Measurements from ENCODE around the gene EXPH5. TPM values are rescaled to one million over a fixed set of nuclear protein-coding genes. Genes with fewer than 3 reads are reported as not detected.

EXPH5 gene
- total RNA-seq, 2 donors from 2014 or later: 2.3 to 2.9 TPM

DNA sequence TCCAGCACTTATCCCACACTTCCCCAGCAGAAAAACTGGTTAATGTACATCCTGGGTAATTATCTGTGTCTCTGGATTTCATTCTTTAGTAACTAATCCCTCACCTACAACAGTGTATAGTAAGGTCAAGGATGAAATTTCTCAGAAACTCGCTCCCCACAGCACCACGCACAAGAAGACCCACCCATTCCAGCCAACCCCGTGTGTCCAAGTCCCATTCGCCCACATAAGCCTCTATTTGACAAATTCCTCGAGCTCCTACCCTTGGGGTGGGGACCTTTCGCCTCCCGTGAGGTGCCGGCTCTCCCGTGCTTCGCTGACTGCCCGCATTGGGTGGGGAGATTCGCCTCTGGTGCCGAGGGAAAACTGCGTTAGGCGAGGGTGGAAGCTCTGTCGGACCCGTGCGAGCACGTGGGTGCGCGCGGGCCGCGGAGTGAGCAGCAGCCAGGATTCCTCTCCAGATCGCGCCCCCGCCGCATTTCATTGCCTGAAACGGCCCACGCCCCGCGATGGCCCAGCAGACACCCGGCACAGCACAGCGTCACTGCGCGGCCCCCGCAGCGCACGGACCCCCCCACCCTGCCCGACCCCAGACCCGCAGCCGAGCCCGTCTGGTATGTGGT lies 866 bp downstream of the EXPH5 start:
- peaks cover 5% of the 10 kb centered on the region for H3K4me1 ChIP-seq
- ATAC-seq (peak; percentile 7), DNase-seq (peak; percentile 18 to 56 (median 36))
- H3K9me3 ChIP-seq: no peaks in the 10 kb centered on the region
- TF ChIP-seq CTCF (IDR thresholded peaks at IDR 0.05) (no peak), POLR2A (IDR thresholded peaks at IDR 0.05) (no peak)
- 1 to 2% methylated on average over 24 to 40 of the region's 43 CpGs for WGBS, 2 donors
- H3K27ac ChIP-seq: peak overlapping the region; percentile 87 to 95 (median 92)
- intact Hi-C loops (cut with DNase I): no loop called here
- H3K27me3 ChIP-seq: no peaks in the 10 kb centered on the region
- H3K36me3 ChIP-seq (replicated peaks in 1 of 2; ENCODE audit: insufficient read depth in 1 of 2, low read depth in 2 of 2): no peaks in the 10 kb centered on the region
- peak overlapping the region; percentile 76 to 94 for H3K4me3 ChIP-seq

DNA sequence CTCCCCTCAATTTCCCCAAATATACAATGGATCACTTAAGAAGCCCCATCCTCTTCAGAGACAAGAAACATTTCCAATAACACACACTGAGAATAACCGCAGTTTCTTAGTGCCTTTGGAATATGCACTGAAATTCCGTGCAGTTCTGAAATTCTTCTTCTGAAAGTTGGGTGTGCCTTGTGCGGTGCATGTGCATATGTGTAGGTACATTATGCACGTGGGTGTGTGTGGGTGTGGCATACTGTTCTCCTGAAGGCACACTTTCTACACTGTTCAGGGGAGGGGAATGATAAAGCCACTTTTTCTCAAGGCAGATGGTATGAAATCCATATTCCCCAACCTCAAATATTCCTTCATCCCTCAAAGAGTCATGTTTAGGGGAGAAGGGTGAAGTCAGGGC lies 1.7 kb downstream of the EXPH5 start:
- no peak for TF ChIP-seq POLR2A (IDR thresholded peaks at IDR 0.05)
- TF ChIP-seq CTCF (IDR thresholded peaks at IDR 0.05): no peak
- Histone ChIP-seq H3K36me3 (replicated peaks in 1 of 2; ENCODE audit: insufficient read depth in 1 of 2, low read depth in 2 of 2) (no peaks in the 10 kb centered on the region), H3K9me3 (no peaks in the 10 kb centered on the region), H3K4me1 (peaks cover 5% of the 10 kb centered on the region), H3K4me3 (no peak overlapping the region), H3K27ac (no peak overlapping the region), H3K27me3 (no peaks in the 10 kb centered on the region)
- DNase-seq (no peak), ATAC-seq (no peak)
- intact Hi-C loops (cut with DNase I): no loop called here
- 92 to 98% methylated on average over 4 of the region's 4 CpGs for WGBS, 2 donors

- TF ChIP-seq POLR2A (IDR thresholded peaks at IDR 0.05): no peak
- TF ChIP-seq CTCF (IDR thresholded peaks at IDR 0.05): no peak
- Histone ChIP-seq H3K4me3 (no peak overlapping the region), H3K36me3 (replicated peaks in 1 of 2; ENCODE audit: insufficient read depth in 1 of 2, low read depth in 2 of 2) (no peaks in the 10 kb centered on the region), H3K27me3 (no peaks in the 10 kb centered on the region), H3K4me1 (peaks cover 3% of the 10 kb centered on the region), H3K27ac (no peak overlapping the region), H3K9me3 (no peaks in the 10 kb centered on the region)
- intact Hi-C loops (cut with DNase I): no loop called here
- no peak for DNase-seq
- no peak for ATAC-seq
- 80 to 81% methylated on average over 1 of the region's 1 CpG for WGBS, 2 donors
These were observed 4.4 kb downstream of the EXPH5 start for GRCh38 chr11:108589136-108589535.

GRCh38 chr11:108588287-108588686 lies 5.3 kb downstream of the EXPH5 start:
- no peaks in the 10 kb centered on the region for H3K27me3 ChIP-seq
- H3K36me3 ChIP-seq (replicated peaks in 1 of 2; ENCODE audit: insufficient read depth in 1 of 2, low read depth in 2 of 2): no peaks in the 10 kb centered on the region
- DNase-seq: no peak
- H3K4me3 ChIP-seq: no peak overlapping the region
- H3K9me3 ChIP-seq: no peaks in the 10 kb centered on the region
- intact Hi-C loops (cut with DNase I): no loop called here
- TF ChIP-seq CTCF (IDR thresholded peaks at IDR 0.05): no peak
- TF ChIP-seq POLR2A (IDR thresholded peaks at IDR 0.05): no peak
- no peaks in the 10 kb centered on the region for H3K4me1 ChIP-seq
- ATAC-seq: no peak
- no peak overlapping the region for H3K27ac ChIP-seq
- WGBS, 2 donors: 50 to 59% methylated on average over 2 of the region's 2 CpGs

- Histone ChIP-seq H3K36me3 (replicated peaks in 1 of 2; ENCODE audit: insufficient read depth in 1 of 2, low read depth in 2 of 2) (no peaks in the 10 kb centered on the region), H3K27me3 (no peaks in the 10 kb centered on the region), H3K27ac (no peak overlapping the region), H3K4me3 (no peak overlapping the region), H3K9me3 (no peaks in the 10 kb centered on the region), H3K4me1 (no peaks in the 10 kb centered on the region)
- 90 to 93% methylated on average over 4 of the region's 4 CpGs for WGBS, 2 donors
- TF ChIP-seq POLR2A (IDR thresholded peaks at IDR 0.05) (no peak), CTCF (IDR thresholded peaks at IDR 0.05) (no peak)
- no peak for DNase-seq
- intact Hi-C loops (cut with DNase I): no loop called here
- no peak for ATAC-seq
These were observed 6.5 kb downstream of the EXPH5 start for GRCh38 chr11:108587109-108587508.

All from body of pancreas (tissue), 4 donors.